GM12865 (cell line): ENCODE results near the gene EIF4G3.
"Not testable (repeated sequence)": the region's sequence is repeated elsewhere in the genome, so short reads cannot be mapped to it uniquely, and the experiment has no call there.

Experiments used
- DNase-seq: peaks from one replicate; pipeline ENCODE4 v3.0.0; 2010; ENCODE audit warnings: low read depth
- H3K4me3 ChIP-seq: 2 replicates; pipeline ENCODE4 v1.5.1; 2011; ENCODE audit warnings: mild to moderate bottlenecking, low read depth, low read length, control low read depth
- TF ChIP-seq, protein P1 (sequence below): IDR thresholded peaks from 2 replicates; pipeline ENCODE4 v1.5.1; 2011; ENCODE audit warnings: low read length, control low read depth, low read depth, inconsistent platforms; ENCODE audit not compliant: insufficient read depth; ENCODE audit errors: missing control alignments

The EIF4G3 gene

DNA sequence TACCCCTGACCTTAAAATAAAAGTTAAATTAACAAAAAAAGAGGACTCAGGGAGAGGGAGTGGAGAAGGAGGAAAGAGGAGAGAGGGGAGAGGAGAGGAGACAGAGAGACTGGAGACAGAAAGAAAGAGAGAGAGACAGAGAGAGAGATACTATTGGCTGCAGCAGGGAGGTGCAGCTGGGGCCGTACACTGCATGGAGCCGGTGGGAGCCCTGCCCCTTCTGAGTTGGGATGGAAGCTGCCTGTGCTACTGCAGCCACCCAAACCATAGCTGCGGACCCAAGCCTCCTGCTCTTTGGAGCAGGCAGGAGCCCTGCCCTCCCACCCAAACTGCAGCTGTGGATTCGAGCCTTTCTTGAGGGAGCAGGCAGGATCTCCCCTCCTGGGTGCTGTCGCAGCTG lies 356.9 kb downstream of the EIF4G3 start:
- no peak for DNase-seq
- no peak overlapping the region for H3K4me3 ChIP-seq
- TF ChIP-seq, protein P1, sequence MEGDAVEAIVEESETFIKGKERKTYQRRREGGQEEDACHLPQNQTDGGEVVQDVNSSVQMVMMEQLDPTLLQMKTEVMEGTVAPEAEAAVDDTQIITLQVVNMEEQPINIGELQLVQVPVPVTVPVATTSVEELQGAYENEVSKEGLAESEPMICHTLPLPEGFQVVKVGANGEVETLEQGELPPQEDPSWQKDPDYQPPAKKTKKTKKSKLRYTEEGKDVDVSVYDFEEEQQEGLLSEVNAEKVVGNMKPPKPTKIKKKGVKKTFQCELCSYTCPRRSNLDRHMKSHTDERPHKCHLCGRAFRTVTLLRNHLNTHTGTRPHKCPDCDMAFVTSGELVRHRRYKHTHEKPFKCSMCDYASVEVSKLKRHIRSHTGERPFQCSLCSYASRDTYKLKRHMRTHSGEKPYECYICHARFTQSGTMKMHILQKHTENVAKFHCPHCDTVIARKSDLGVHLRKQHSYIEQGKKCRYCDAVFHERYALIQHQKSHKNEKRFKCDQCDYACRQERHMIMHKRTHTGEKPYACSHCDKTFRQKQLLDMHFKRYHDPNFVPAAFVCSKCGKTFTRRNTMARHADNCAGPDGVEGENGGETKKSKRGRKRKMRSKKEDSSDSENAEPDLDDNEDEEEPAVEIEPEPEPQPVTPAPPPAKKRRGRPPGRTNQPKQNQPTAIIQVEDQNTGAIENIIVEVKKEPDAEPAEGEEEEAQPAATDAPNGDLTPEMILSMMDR, result no peak

DNA sequence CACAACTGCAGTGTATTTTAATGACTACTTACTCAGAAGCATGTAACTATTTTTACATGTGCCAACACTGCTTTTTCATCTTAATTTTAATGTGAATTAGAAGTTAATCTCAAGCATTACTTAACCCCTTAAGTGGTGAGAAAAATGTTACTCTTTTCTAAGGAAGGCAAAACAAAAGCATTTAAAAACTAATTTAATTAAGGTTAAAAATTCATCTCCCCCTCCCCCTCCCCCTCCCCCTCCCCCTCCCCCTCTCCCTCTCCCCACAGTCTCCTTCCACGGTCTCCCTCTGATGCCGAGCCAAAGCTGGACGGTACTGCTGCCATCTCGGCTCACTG lies 362.2 kb downstream of the EIF4G3 start:
- no peak for DNase-seq
- TF ChIP-seq, protein P1, result no peak
- no peak overlapping the region for H3K4me3 ChIP-seq

DNA sequence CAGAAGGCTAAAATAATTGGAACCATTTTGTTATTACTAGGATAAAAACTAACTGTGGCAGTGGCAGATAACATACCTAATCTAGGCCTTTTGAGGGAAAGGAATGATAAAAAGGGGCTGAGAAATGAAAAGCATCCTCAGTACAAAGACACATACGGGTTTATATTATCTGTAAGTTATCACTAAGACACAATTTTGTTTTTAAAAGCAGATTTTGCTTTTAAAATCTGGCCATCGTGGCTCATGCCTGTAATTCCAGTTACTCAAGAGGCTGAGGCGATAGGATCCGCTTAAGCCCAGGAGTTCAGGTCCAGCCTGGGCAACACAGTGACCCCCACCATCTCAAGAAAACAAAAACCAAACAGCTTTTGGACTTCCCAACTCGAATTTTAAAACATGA lies 364.8 kb downstream of the EIF4G3 start:
- no peak for DNase-seq
- no peak overlapping the region for H3K4me3 ChIP-seq
- TF ChIP-seq, protein P1, result no peak

DNA sequence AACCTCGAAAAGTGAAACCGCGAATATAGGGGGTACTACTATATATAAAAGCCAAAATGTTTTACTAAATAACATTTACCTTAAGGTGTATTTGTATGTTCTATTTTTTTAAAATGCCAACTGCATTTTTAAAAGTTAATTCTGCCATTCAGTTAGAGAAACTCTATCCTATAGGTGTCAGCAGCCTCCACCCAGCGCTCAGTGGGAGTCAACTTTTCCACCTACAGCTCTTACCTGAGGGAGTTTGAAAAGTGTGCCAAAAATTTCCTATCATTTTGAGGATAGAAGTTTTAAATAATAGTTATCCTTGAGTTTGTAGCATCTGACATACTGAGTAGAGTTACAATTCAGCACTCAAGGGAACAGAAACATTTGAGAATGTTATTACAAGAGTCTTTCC lies 383.5 kb downstream of the EIF4G3 start:
- no peak for DNase-seq
- TF ChIP-seq, protein P1, result no peak
- no peak overlapping the region for H3K4me3 ChIP-seq

DNA sequence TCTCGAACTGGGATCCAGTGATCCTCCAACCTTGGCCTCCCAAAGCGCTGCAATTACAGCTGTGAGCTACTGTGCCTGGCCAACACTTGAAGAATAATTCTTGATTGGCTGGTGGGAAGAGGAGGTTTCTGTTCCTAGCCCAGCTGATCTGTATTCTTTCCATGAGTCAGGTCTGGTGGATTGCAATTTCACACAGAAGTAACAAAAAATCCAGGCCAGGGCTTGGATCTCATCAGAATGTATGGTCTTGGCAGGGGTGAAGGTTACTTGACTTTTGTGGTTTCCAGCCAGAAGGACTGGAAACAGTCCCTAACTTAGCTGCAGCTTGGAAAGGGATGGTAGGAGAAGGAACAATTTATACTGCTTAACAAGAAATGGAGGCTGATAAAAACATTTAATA lies 384.5 kb downstream of the EIF4G3 start:
- H3K4me3 ChIP-seq, result no peak overlapping the region
- no peak for DNase-seq
- TF ChIP-seq, protein P1, result no peak

DNA sequence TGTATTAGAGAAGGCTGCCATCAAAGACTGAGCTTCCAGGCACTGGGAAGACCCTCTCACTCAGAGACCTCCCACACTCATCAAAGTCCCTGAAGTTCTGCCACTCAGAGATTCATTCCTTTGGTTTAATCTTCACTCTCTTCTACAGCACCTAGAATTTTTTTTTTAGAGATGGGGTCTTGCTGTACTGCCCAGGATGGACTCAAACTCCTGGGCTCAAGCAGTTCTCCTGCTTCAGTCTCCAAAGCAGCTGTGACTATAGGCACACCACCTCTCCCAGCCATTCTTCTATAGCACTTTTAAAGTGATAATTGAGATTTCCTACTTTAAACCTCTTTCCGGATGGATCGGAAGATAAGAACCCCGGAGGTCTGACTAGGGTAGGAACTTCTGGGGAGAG lies 385.9 kb downstream of the EIF4G3 start:
- DNase-seq, result no peak
- TF ChIP-seq, protein P1, result no peak

DNA sequence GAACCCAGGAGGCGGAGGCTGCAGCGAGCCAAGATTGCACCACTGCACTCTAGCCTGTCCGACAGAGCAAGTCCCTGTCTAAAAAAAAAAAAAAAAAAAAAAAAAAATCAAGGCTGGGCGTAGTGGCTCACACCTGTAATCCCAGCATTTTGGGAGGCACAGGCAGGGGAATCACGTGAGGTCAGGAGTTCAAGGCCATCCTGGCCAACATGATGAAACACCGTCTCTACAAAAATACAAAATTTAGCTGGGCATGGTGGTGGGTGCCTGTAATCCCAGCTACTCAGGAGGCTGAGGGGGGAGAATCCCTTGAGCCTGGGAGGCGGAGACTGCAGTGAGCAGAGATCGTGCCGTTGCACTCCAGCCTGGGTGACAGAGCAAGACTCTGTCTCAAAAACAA lies 387.1 kb downstream of the EIF4G3 start:
- DNase-seq, H3K4me3 ChIP-seq: not testable (repeated sequence)

More for the DNA sequence above, 385.9 kb downstream of the EIF4G3 start:
- H3K4me3 ChIP-seq, result no peak overlapping the region
